GM21717 (cell line): ENCODE results near the gene KLRG1.

Experiments
- ATAC-seq: cut with Tn5 transposase; IDR thresholded peaks from one replicate; pipeline ENCODE4 v1.9.1; 2021; ENCODE audit warnings: mild to moderate bottlenecking, moderate library complexity; ENCODE audit not compliant: unreplicated experiment

The KLRG1 gene

DNA sequence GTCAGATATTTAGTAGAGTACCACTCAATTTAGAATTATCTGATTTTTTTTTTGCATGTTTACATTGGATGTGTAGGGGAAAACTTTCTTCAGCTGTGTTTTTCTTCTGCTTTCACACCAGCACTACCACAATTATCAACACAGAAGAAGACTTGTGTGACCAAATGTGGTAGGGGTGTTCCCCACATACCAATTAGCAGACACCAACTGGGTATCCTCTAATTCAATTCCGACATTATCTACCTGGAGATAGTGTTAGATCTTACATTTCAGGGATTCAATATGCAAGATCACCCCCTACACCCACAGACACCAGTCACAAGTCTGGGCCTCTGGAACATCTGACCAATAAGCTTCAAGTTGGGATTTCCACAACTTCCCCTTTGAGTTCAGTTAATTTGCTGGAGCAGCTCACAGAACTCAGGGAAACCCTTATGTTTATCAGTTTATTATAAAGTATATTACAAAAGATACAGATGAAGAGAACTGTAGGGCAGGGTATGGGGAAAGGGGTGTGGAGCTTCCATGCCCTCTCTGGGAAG is 4.1 kb upstream of the KLRG1 start:
- no peak for ATAC-seq

DNA sequence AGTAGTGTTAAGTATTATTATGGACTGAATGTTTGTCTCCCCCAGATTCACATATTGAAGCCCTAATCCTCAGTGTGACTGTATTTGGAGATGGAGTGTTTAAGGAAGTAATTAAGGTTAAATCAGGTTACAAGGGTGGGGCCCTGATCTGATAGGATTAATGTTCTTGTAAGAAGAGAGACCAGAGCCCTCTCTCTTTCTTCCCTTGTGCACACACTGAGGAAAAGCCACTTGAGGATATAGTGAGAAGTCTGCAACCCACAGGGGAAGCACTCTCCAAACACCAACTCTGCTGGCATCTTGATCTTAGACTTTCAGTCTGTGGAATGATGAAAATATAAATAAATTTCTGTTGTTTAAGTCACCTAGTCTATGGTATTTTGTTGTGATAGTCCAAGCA is 2.2 kb upstream of the KLRG1 start:
- ATAC-seq = no peak

DNA sequence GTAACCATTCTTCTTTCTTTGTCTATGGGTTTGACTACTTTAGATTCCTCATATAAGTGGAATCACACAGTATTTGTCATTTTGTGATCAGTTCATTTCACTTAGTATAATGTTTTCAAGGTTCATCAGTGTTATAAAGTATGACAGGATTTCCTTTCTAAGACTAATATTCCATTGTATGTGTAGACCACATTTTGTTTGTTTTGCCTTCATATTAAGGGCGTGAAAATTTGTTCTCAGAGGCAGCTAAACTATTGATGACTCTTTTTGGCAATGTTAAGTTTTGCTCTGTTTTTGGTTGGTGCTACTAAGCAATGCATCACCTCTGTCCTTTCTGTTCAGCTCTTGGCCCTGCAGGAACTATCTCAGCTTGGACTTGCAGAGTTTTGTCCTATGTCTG is 1.7 kb upstream of the KLRG1 start:
- no peak for ATAC-seq

DNA sequence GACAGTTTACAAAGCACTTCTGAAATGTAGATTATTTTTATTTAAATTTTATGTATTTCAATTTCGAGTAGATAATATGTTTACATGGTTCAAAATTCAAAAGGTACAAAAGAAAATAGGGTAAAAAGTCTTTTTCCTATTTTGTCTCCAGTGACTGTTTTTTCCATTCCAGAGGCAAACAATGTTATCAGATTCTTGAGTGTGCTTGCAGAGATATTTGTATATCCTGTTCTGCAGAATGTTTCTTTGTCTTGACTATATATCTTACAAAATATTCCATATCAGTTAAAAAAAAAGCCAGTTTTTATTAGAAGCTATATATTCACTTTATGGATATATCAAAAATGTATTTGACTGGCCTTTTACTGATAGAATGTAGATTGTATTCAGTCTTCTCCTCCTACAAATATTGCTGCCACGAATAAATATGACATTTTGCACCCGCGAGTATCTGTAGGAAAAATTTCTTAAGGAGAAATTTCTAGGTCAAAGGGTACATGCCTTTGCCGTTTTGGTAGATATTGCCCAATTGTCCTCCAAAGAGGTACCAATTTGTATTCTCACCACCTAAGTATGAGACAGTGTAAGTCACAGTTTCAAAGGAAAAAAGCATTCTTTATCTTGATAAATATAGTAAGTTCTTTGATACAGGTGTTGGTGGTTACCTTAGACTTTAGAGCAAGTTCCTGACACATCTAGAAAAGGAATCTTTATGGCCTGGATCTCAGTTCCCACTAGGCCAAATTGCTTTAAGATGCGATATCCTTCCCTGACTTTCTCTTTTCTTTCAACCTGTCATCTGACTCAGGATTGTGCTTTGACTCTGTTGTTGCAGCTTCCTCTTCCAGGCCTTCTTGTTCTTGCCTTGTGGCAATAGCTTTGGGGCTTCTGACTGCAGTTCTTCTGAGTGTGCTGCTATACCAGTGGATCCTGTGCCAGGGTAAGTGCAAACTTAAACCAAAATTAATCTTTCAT is 2.3 kb downstream of the KLRG1 start:
- no peak for ATAC-seq

DNA sequence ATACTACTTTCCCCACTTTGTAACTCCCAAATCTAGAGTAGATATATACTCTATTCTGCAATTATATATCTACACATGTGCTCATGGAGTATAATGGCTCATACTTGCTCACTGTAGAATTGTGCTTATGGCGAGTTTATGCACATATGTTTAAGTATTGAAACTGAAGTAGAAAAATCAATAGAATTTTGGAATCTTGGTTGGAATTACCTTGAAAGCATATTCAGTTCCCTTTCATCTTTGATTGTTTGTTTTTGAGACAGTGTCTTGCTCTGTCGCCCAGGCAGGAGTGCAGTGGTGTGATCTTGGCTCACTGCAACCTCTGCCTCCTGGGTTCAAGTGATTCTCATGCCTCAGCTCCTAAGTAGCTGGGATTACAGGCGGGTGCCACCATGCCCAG is 4.5 kb downstream of the KLRG1 start:
- ATAC-seq = no peak

GRCh38 chr12:8995021-8995775 is 5.9 kb downstream of the KLRG1 start:
- no peak for ATAC-seq

DNA sequence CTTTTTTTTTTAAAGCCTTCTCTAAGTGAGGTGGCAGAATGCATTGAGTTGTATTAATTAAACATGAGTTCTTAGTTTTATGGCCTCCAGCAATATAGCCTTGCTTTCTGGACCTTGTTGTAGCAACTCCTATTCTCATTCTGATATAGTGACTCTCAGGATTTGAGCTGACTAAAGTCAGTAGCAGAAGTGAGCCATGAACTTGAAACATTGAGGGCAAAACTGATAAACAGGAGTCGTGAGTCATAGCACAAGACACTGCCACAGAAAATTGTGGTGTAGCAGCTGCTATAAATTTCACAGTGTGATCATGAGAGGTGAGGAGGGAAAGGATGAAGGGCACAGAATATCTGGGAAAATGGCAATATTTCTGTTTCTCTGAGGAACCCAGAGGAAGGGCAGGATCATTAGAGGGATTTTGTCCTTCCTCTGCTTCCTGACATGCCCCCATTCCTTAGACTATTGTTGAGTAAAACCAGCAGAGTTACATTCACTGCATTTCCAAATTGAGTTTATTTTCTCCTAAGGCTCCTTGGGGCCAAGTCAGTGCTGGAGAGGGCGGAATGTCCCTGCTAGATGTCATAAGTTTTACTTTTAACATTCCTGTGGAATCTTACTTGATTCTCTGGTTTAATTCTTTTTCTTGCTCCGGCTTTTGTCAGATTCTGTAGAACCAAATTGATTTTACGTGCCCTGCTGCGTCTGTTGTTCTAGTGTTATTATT is 7.5 kb downstream of the KLRG1 start:
- ATAC-seq = peak; percentile 96

- no peak for ATAC-seq
Observed at GRCh38 chr12:9001233-9001632, 11.9 kb downstream of the KLRG1 start.

GRCh38 chr12:9002335-9002734 is 13.0 kb downstream of the KLRG1 start:
- no peak for ATAC-seq

- no peak for ATAC-seq
Observed at GRCh38 chr12:9022592-9022991, 33.2 kb downstream of the KLRG1 start.

GRCh38 chr12:9024512-9024911 is 35.2 kb downstream of the KLRG1 start:
- ATAC-seq = no peak

DNA sequence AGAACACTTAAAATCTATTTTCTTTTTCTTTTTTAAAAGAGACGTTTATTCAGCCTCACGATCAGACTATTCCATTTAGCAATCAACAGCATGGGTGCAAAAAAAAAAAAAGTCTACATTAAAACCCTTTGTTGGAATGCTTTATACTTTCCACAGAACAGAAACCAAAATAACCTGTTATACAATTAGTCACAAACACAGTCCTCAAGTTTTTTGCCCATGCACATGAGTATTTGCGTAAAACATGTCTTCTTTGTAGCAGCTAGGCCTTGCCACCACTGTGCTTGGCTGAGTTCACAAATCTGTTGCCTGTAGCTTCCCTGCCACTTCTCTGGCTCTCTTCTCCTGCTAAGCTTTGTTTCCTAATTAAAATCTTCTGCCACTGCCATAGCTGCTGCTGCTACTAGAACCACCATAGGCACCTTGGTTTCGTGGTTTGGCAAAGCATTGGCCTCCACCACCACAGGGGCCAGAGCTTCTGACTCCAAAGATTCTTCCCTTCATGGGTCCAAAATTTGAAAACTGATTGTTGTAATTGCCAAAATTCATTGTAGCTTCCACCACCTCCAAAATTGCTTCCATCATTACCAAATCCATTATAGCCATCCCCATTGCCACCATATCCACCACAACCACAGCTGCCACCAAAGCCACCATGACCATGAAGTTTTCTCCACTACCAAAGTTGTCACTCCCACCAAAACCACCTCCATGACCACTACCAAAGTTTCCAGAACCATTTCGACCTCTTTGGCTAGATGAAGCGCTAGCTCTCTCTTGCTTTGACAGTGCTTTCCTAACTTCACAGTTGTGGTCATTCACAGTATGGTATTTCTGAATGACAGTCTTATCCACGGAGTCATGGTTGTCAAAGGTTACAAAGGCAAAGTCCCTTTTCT is 38.1 kb downstream of the KLRG1 start:
- no peak for ATAC-seq

DNA sequence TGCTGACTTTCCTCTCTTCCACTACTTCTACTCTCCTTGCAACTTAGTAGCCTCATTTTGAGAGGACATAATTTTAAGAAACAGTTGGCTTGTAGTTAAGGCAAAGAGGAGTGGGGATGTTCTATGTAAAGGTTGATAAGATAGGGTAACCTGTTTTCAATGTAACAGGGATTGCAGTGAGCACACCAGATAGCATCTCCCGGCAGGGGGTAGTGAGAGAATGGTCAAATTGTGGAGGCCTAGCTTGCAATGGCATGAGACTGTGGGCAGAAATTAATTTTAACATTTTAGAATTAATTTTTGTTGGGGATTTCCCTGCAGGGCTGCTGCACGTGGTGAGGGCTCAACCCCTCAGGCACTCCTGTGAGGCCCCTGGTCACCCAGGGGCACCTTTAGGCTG is 41.4 kb downstream of the KLRG1 start:
- ATAC-seq = no peak

DNA sequence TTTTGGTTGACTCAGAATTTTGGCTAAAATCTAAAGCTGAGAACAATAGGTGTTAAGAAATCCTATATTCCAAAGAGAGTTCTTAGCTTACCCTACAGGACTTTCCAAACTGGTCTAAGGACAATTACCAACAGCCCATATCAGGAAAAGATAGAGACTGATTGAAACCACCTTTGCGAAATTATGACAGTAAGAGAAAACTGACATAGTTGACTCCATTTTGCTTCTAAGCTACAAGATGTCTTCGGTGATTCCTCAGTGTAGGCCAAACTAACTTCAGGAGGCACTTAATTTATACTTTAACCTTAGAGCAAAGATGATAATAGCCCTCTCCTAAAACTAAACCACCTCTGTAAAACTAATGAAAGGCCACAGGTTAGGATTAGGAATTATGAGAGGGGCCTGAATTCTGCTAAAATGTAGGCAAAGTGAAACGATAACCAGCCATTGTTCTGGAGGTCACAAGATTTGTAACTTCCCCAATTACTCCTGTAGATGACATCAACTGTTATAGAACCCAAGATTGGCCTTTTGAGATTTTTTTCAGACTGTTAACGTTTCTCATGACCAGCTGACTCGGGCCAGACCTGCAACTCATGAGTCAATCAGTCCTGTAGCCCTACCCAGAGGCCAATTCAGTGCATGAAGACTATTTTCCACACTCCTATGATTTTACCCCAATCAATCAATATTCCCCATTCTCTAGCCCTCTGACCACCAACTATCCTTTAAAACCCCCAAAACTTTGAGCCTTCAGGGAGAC is 43.0 kb downstream of the KLRG1 start:
- no peak for ATAC-seq

DNA sequence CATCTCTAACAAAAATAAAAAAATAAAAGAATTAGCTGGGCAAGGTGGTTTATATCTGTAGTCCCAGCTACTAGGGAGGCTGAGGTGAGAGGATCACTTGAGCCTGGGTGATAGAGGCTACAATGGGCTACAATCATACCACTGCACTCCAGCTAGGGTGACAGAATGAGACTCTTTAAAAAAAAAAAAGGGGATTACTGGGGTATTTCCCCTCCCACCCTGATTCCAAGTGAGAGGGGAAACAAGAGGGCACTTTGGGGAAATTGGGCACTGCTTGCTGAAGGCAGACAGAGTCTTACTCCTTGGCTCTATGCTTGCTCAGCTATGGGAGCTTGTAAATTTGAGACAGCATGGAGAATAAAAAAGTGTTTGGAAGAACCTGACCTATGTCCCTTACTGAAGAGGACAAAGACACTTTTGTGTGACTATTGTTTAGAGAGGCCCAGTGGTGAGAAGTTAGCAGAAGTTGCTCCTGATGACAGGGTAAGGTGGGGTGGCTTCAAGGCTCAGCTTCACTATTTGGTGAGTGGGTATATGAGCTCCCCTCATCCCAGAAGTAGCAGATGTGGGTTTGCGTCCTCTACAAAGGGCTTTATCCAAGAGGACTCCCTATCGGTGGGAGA is 44.0 kb downstream of the KLRG1 start:
- no peak for ATAC-seq

DNA sequence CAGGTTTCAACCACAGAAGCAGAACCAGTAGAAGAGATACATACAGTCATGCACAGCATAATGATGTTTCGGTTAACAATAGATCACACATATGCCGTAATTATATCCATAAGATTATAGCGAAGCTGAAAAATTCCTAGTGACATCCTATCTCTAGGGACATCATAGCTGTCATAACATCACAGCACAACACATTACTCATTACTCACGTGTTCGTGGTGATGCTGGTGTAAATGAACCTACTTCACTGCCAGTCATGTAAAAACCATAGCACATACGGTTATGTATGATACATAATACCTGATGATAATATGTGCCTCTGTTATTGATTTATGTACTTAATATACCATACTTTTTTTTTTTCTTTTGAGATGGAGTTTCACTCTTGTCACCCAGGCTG is 44.7 kb downstream of the KLRG1 start:
- ATAC-seq = no peak

- no peak for ATAC-seq
Observed at GRCh38 chr12:9036227-9036626, 46.9 kb downstream of the KLRG1 start.

DNA sequence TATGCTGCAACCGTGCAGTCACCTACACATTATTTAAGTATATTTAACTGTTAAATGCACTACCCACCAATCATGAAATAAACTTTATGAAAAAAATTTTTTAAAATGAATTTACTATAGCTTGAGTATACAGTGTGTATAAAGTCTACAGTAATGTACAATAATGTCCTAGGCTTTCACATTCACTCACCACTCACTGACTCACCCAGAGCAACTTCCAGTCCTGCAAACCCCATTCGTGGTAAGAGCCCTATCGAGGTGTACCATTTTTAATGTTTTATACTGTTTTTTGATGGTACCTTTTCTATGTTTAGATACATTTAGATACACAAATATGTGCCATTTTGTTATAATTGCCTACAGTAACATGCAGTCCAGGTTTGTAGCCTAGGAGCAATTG is 48.1 kb downstream of the KLRG1 start:
- ATAC-seq = no peak

DNA sequence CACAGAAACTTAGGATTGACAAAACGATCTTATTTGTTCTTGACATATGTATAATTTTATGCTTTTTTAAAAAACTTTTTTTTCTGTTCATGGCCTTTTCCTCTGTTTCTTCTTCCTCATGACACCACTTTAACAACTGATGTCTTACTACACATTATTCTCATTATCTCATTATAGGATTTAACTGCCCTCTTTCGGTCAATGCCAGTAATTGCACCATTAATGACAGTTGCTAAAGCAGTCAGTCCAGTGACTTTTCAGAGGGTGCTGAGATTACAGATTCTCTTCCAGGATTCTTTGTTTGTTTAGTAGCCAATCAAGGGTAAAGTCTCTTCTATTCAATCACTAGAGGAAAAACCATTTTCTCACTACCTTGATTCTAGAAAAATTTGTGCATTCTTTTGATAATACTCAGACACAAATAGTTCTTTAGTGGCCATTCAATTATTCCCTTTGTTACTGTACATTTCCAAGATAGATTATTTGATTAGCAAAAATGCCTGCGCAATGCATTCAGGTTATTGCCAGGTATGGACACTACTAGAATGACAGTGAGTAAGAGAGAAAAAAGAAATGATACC is 50.1 kb downstream of the KLRG1 start:
- no peak for ATAC-seq
